ENCODE results near the gene NSUN6. TPM values are rescaled to one million over a fixed set of nuclear protein-coding genes. Genes with fewer than 3 reads are reported as not detected.
"Not testable (repeated sequence)": the region's sequence is repeated elsewhere in the genome, so short reads cannot be mapped to it uniquely, and the experiment has no call there.

NSUN6 gene
- total RNA-seq, 3 donors from 2014 or later = 6.7 to 10.6 (median 8.9) TPM

GRCh38 chr10:18571076-18571475 is 80.3 kb downstream of the NSUN6 start:
- Mint-ChIP-seq H3K4me3 (no peak overlapping the region), H3K36me3 (ENCODE audit: insufficient read depth) (peaks cover 13% of the 10 kb centered on the region), H3K4me1 (ENCODE audit: low read depth) (no peaks in the 10 kb centered on the region), H3K9me3 (no peaks in the 10 kb centered on the region), H3K27me3 (ENCODE audit: low read depth) (no peaks in the 10 kb centered on the region)
- ATAC-seq (no peak), DNase-seq (no peak)

DNA sequence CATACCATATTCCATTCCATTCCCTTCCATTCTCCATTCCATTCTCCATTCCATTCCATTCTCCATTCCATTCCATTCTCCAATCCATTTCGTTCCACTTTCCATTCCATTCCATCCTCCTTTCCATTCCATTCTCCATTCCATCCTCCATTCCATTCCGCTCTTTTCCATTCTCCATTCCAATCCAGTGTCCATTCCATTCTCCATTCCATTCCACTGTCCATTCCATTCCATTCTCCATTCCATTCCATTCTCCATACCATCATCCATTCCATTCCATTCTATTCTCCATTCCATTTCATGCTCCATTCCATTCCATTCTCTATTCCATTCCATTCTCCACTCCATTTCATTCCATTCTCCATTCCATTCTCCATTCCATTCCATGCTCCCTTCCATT is 81.0 kb downstream of the NSUN6 start:
- H3K36me3 Mint-ChIP-seq (ENCODE audit: insufficient read depth); ATAC-seq; H3K4me1 Mint-ChIP-seq (ENCODE audit: low read depth); H3K4me3 Mint-ChIP-seq; DNase-seq; H3K9me3 Mint-ChIP-seq; H3K27me3 Mint-ChIP-seq (ENCODE audit: low read depth): not testable (repeated sequence)

- ATAC-seq (no peak), DNase-seq (no peak)
- no peaks in the 10 kb centered on the region for H3K36me3 Mint-ChIP-seq (ENCODE audit: insufficient read depth)
- no peaks in the 10 kb centered on the region for H3K4me1 Mint-ChIP-seq (ENCODE audit: low read depth)
- no peaks in the 10 kb centered on the region for H3K27me3 Mint-ChIP-seq (ENCODE audit: low read depth)
- H3K4me3 Mint-ChIP-seq = no peak overlapping the region
- no peaks in the 10 kb centered on the region for H3K9me3 Mint-ChIP-seq
Observed at GRCh38 chr10:18567343-18567856, 84.0 kb downstream of the NSUN6 start.

GRCh38 chr10:18566177-18566576 is 85.2 kb downstream of the NSUN6 start:
- ATAC-seq (no peak), DNase-seq (no peak)
- Mint-ChIP-seq H3K27me3 (ENCODE audit: low read depth) (no peaks in the 10 kb centered on the region), H3K4me1 (ENCODE audit: low read depth) (no peaks in the 10 kb centered on the region), H3K4me3 (no peak overlapping the region), H3K9me3 (no peaks in the 10 kb centered on the region), H3K36me3 (ENCODE audit: insufficient read depth) (no peaks in the 10 kb centered on the region)

DNA sequence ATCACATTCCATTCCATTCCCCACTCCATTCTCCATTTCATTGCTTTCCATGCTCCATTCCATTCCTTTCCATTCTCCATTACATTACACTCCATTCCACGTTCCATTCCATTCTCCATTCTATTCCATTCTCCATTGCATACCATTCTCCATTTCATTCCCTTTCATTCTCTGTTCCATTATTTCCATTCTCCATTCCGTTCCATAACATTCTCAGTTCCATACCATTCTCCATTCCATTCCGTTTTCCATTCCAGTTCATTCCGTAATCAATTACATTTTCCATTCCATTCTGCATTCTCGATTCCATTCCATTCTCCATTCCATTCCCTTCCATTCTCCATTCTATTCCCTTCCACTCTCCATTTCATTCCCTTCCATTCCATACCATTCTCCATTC is 86.4 kb downstream of the NSUN6 start:
- Mint-ChIP-seq H3K36me3 (ENCODE audit: insufficient read depth) (no peaks in the 10 kb centered on the region), H3K4me3 (no peak overlapping the region), H3K27me3 (ENCODE audit: low read depth) (no peaks in the 10 kb centered on the region), H3K9me3 (no peaks in the 10 kb centered on the region), H3K4me1 (ENCODE audit: low read depth) (no peaks in the 10 kb centered on the region)
- no peak for ATAC-seq
- DNase-seq = no peak

DNA sequence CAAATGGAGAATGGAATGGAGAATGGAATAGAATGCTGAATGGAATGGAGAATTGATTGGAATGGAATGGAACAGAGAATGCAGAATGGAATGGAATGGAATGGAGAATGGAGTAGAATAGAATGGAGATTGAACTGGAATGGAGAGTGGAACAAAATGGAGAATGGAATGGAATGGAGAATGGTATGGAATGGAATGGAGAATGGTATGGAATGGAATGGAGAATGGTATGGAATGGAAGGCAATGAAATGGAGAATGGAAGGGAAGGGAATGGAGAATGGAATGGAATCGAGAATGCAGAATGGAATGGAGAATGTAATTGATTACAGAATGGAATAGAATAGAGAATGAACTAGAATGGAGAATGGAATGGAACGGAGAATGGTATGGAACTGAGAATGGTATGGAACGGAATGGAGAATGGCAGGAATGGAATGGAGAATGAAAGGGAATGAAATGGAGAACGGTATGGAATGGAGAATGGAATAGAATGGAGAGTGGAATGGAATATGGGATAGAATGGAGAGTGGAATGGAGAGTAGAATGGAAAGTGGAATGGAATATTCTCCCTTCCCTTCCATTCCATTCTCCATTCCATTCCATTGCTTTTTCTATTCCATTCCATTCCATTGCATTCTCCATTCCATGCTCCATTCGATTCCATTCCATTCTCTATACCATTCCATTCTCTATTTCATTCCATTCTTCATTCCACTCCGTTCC is 88.2 kb downstream of the NSUN6 start:
- Mint-ChIP-seq H3K27me3 (ENCODE audit: low read depth) (no peaks in the 10 kb centered on the region), H3K9me3 (no peaks in the 10 kb centered on the region), H3K4me3 (no peak overlapping the region), H3K36me3 (ENCODE audit: insufficient read depth) (no peaks in the 10 kb centered on the region), H3K4me1 (ENCODE audit: low read depth) (no peaks in the 10 kb centered on the region)
- no peak for ATAC-seq
- no peak for DNase-seq

DNA sequence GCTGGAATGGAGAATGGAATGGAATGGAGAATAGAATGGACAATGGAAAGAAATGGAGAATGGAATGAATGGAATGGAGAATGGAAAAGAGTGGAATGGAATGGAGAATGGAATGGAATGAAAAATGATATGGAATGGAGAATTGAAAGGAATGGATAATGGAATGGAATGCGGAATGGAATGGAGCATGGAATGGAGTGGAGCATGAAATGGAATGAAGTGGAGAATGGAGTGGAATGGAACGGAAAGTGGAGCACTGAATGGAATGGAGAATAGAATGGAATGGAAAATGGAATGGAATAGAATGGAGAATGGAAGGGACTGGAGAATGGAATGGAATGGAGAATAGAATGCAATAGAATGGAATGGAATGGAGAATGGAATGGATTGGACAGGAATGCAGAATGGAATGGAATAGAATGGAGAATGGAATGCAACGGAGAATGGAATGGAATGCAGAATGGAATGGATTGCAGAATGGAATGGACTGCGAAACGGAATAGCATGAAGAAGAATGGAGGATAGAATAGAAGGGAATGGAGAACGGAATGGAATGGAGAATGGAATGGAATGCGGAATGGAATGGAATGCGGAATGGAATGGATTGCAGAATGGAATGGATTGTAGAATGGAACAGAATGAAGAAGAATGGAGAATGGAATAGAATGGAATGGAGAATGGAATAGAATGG is 89.4 kb downstream of the NSUN6 start:
- Mint-ChIP-seq H3K27me3 (ENCODE audit: low read depth) (no peaks in the 10 kb centered on the region), H3K9me3 (no peaks in the 10 kb centered on the region), H3K4me1 (ENCODE audit: low read depth) (no peaks in the 10 kb centered on the region), H3K36me3 (ENCODE audit: insufficient read depth) (no peaks in the 10 kb centered on the region), H3K4me3 (no peak overlapping the region)
- ATAC-seq = no peak
- no peak for DNase-seq

GRCh38 chr10:18557960-18558359 is 93.4 kb downstream of the NSUN6 start:
- no peak for DNase-seq
- no peak for ATAC-seq
- Mint-ChIP-seq H3K4me1 (ENCODE audit: low read depth) (no peaks in the 10 kb centered on the region), H3K27me3 (ENCODE audit: low read depth) (no peaks in the 10 kb centered on the region), H3K36me3 (ENCODE audit: insufficient read depth) (no peaks in the 10 kb centered on the region), H3K4me3 (no peak overlapping the region), H3K9me3 (no peaks in the 10 kb centered on the region)

DNA sequence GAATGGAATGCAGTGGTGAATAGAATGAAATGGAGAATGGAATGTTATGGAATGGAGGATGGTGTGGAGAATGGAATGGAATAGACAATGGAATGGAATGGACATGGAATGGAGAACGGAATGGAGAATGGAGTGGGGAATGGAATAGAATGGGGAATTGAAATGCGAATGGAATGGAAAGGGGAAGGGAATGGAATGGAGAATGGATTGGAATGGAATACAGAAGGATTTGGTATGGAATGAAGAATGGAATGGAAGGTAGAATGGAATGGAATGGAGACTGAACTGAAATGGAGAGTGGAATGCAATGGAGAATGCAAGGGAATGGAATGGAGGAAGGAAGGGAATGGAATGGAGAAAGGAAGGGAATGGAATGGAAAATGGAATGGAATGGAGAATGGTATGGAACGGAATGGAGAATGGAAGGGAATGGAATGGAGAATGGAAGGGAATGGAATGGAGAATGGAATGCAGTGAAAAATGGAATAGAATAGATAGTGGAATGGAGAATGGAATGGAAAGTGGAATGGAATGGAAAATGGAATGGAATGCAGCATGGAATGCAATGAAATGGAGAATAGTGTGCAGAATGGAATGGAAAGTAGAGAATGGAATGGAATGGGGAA is 94.8 kb downstream of the NSUN6 start:
- H3K27me3 Mint-ChIP-seq (ENCODE audit: low read depth) = no peaks in the 10 kb centered on the region
- H3K36me3 Mint-ChIP-seq (ENCODE audit: insufficient read depth) = peaks cover 2% of the 10 kb centered on the region
- DNase-seq = no peak
- no peaks in the 10 kb centered on the region for H3K9me3 Mint-ChIP-seq
- no peak overlapping the region for H3K4me3 Mint-ChIP-seq
- H3K4me1 Mint-ChIP-seq (ENCODE audit: low read depth) = no peaks in the 10 kb centered on the region
- ATAC-seq = no peak

DNA sequence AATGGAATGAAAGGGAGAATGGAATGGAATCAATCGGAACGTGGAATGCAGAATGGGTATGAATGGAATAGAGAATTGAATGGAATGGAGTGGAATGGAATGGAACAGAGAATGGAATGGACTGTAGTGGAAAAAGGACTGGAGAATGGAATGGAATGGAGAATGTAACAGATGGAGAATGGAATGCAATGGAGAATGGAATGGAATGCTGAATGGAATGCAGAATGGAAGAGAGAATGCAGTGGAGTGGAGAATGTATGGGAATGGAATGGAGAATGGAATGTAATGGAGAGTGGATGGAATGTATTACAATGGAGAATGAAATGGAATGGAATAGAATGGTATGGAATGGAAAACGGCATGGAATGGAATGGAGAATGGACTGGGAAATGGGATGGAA is 96.9 kb downstream of the NSUN6 start:
- no peaks in the 10 kb centered on the region for H3K4me1 Mint-ChIP-seq (ENCODE audit: low read depth)
- H3K36me3 Mint-ChIP-seq (ENCODE audit: insufficient read depth) = peaks cover 11% of the 10 kb centered on the region
- no peaks in the 10 kb centered on the region for H3K27me3 Mint-ChIP-seq (ENCODE audit: low read depth)
- ATAC-seq (no peak), DNase-seq (no peak)
- H3K9me3 Mint-ChIP-seq = no peaks in the 10 kb centered on the region
- H3K4me3 Mint-ChIP-seq = no peak overlapping the region

- no peaks in the 10 kb centered on the region for H3K4me1 Mint-ChIP-seq (ENCODE audit: low read depth)
Observed at GRCh38 chr10:18551473-18551872, 99.9 kb downstream of the NSUN6 start.

GRCh38 chr10:18549105-18549504 is 102.3 kb downstream of the NSUN6 start:
- no peaks in the 10 kb centered on the region for H3K9me3 Mint-ChIP-seq
- DNase-seq (no peak), ATAC-seq (no peak)
- peaks cover 39% of the 10 kb centered on the region for H3K36me3 Mint-ChIP-seq (ENCODE audit: insufficient read depth)
- H3K4me1 Mint-ChIP-seq (ENCODE audit: low read depth) = no peaks in the 10 kb centered on the region
- no peak overlapping the region for H3K4me3 Mint-ChIP-seq
- no peaks in the 10 kb centered on the region for H3K27me3 Mint-ChIP-seq (ENCODE audit: low read depth)

More at GRCh38 chr10:18551473-18551872, 99.9 kb downstream of the NSUN6 start:
- Mint-ChIP-seq H3K36me3 (ENCODE audit: insufficient read depth) (peaks cover 25% of the 10 kb centered on the region), H3K4me3 (no peak overlapping the region), H3K27me3 (ENCODE audit: low read depth) (no peaks in the 10 kb centered on the region), H3K9me3 (no peaks in the 10 kb centered on the region)
- no peak for ATAC-seq
- no peak for DNase-seq

GRCh38 chr10:18545621-18546305 is 105.6 kb downstream of the NSUN6 start:
- Mint-ChIP-seq H3K36me3 (ENCODE audit: insufficient read depth) (peaks cover 47% of the 10 kb centered on the region), H3K4me1 (ENCODE audit: low read depth) (no peaks in the 10 kb centered on the region), H3K27me3 (ENCODE audit: low read depth) (no peaks in the 10 kb centered on the region), H3K4me3 (no peak overlapping the region), H3K9me3 (no peaks in the 10 kb centered on the region)
- DNase-seq (no peak), ATAC-seq (no peak)

DNA sequence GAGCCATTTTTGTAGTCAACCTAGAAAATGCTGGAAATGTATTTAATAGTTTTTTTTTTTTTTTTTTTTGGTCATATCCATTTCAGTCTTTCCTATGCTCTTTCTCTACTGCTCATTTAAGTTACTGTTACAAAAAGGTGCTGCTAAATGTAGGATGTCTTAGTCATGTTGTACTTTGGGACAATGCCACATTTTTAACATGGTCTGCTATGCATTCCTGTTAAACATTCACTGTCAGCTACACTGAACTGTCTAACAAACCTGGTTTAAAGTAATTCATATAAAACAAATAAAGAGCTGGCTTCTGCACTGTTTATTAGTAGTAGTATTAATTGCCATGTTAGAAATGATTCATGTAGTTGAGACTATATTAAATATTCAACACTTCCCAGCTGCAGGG is 108.6 kb downstream of the NSUN6 start:
- H3K4me1 Mint-ChIP-seq (ENCODE audit: low read depth) = no peaks in the 10 kb centered on the region
- no peaks in the 10 kb centered on the region for H3K27me3 Mint-ChIP-seq (ENCODE audit: low read depth)
- no peak for ATAC-seq
- DNase-seq = no peak
- no peaks in the 10 kb centered on the region for H3K9me3 Mint-ChIP-seq
- peaks cover 49% of the 10 kb centered on the region for H3K36me3 Mint-ChIP-seq (ENCODE audit: insufficient read depth)
- H3K4me3 Mint-ChIP-seq = no peak overlapping the region

Measured in activated T-cell treated with anti-CD3 and anti-CD28 coated beads, Interleukin-2, amount 50 U/mL, for 4 hours (primary cell).